Peyer's patch (tissue), 4 donors: ENCODE results near the gene TLL1.

Source experiments
- CTCF ChIP-seq, 6 experiments: fragments of 450-650 bp in 4 of 6; fragments of 200-600 bp in 2 of 6; sonication (generic) in 1 of 6; IDR thresholded peaks; one replicate each; pipeline ENCODE4 v1.5.1; 2017 to 2019; ENCODE audit warnings: antibody characterized with exemption in 6 of 6, mild to moderate bottlenecking in 3 of 6, moderate library complexity in 1 of 6
- POLR2A ChIP-seq, 2 donors: fragments of 450-650 bp; IDR thresholded peaks; one replicate each; pipeline ENCODE4 v1.5.1; 2017; ENCODE audit warnings: antibody characterized with exemption in 2 of 2, mild to moderate bottlenecking in 2 of 2, moderate library complexity in 2 of 2

GRCh38 chr4:166123546-166123945 is 250.5 kb downstream of the TLL1 start:
- TF ChIP-seq CTCF (IDR thresholded peaks at IDR 0.05): no peak
- TF ChIP-seq POLR2A (IDR thresholded peaks at IDR 0.05): no peak
